HEK293 (cell line): ENCODE data around the gene TNC.

Experiments used
- CTCF ChIA-PET: fragments of 350-600 bp; formaldehyde crosslinking; extraction: SDS; loops from one replicate; lab custom pipeline; 2021; ENCODE audit warnings: antibody characterized with exemption; lab: Yijun Ruan, JAX
- POLR2A ChIA-PET: fragments of 300-600 bp; formaldehyde crosslinking; extraction: SDS; loops from one replicate; lab custom pipeline; 2020; ENCODE audit warnings: antibody characterized with exemption, inconsistent platforms; lab: Yijun Ruan, JAX
- H3K27ac ChIP-seq: fragments of 200-500 bp; sonication (Bioruptor generic); 2 replicates; pipeline ENCODE4 v1.5.1; 2014; ENCODE audit warnings: low read depth, low read length, control low read depth, inconsistent platforms; ENCODE audit errors: extremely low read depth
- H3K36me3 ChIP-seq, 2 experiments: fragments of 200-500 bp in 1 of 2; sonication (Bioruptor generic) in 1 of 2; 1 replicate in 1 of 2; 2 replicates in 1 of 2; pipeline ENCODE4 v1.5.1; 2014 to 2017; ENCODE audit warnings: inconsistent platforms in 2 of 2, low read length in 2 of 2; ENCODE audit not compliant: control insufficient read depth in 2 of 2, insufficient read depth in 1 of 2
- H3K4me1 ChIP-seq: fragments of 200-500 bp; sonication (Bioruptor generic); 2 replicates; pipeline ENCODE4 v1.5.1; 2014; ENCODE audit warnings: mild to moderate bottlenecking, low read length, inconsistent platforms; ENCODE audit not compliant: control insufficient read depth, insufficient read depth
- H3K4me3 ChIP-seq: 2 replicates; pipeline ENCODE4 v1.5.1; 2011; ENCODE audit warnings: low read depth, mild to moderate bottlenecking, control low read depth, low read length, moderate library complexity
- H3K9me3 ChIP-seq: fragments of 200-500 bp; sonication (Bioruptor generic); 2 replicates; pipeline ENCODE4 v1.5.1; 2014; ENCODE audit warnings: low read depth, low read length, inconsistent platforms; ENCODE audit not compliant: control insufficient read depth, insufficient read depth
- CTCF ChIP-seq: fragments of 450-650 bp; formaldehyde crosslinking; IDR thresholded peaks from 2 replicates; pipeline ENCODE4 v1.5.1; 2016; ENCODE audit warnings: missing biosample characterization, missing genetic modification characterization
- GLIS1 ChIP-seq: fragments of 450-650 bp; formaldehyde crosslinking; IDR thresholded peaks from 2 replicates; pipeline ENCODE4 v1.5.1; 2016; ENCODE audit warnings: missing biosample characterization, missing genetic modification characterization
- HOXD13 ChIP-seq: sonication (generic); formaldehyde crosslinking; IDR thresholded peaks from 2 replicates; pipeline ENCODE4 v1.8.0; 2022; ENCODE audit warnings: missing genetic modification reagents, borderline replicate concordance
- KLF1 ChIP-seq: fragments of 450-650 bp; formaldehyde crosslinking; IDR thresholded peaks from 2 replicates; pipeline ENCODE4 v1.5.1; 2016; ENCODE audit warnings: missing biosample characterization, missing genetic modification characterization
- KLF7 ChIP-seq: fragments of 450-650 bp; formaldehyde crosslinking; IDR thresholded peaks from 2 replicates; pipeline ENCODE4 v1.5.1; 2016; ENCODE audit warnings: missing biosample characterization, missing genetic modification characterization, borderline replicate concordance
- ZBTB8A ChIP-seq: fragments of 450-650 bp; formaldehyde crosslinking; IDR thresholded peaks from 2 replicates; pipeline ENCODE4 v1.5.1; 2016; ENCODE audit warnings: missing biosample characterization, missing genetic modification characterization
- ZFP69B ChIP-seq: fragments of 450-650 bp; formaldehyde crosslinking; IDR thresholded peaks from 2 replicates; pipeline ENCODE4 v1.5.1; 2016; ENCODE audit warnings: missing biosample characterization, missing genetic modification characterization
- ZNF10 ChIP-seq: fragments of 450-650 bp; formaldehyde crosslinking; IDR thresholded peaks from 2 replicates; pipeline ENCODE4 v1.5.1; 2017; ENCODE audit warnings: missing biosample characterization, missing genetic modification characterization
- ZNF223 ChIP-seq: fragments of 450-650 bp; formaldehyde crosslinking; IDR thresholded peaks from 2 replicates; pipeline ENCODE4 v1.5.1; 2016; ENCODE audit warnings: missing biosample characterization, missing genetic modification characterization
- ZNF302 ChIP-seq: fragments of 450-650 bp; formaldehyde crosslinking; IDR thresholded peaks from 2 replicates; pipeline ENCODE4 v1.5.1; 2016; ENCODE audit warnings: missing biosample characterization, missing genetic modification characterization, low read depth
- ZNF521 ChIP-seq: fragments of 450-650 bp; formaldehyde crosslinking; IDR thresholded peaks from 2 replicates; pipeline ENCODE4 v1.5.1; 2017; ENCODE audit warnings: missing biosample characterization, mild to moderate bottlenecking, missing genetic modification characterization
- ZNF548 ChIP-seq: fragments of 450-650 bp; formaldehyde crosslinking; IDR thresholded peaks from 2 replicates; pipeline ENCODE4 v1.5.1; 2016; ENCODE audit warnings: missing biosample characterization, missing genetic modification characterization
- ZNF555 ChIP-seq: fragments of 450-650 bp; formaldehyde crosslinking; conservative IDR thresholded peaks from 2 replicates; pipeline ENCODE4 v1.5.1; 2017; ENCODE audit warnings: missing biosample characterization, mild to moderate bottlenecking, missing genetic modification characterization, inconsistent platforms
- ZNF561 ChIP-seq: fragments of 450-650 bp; IDR thresholded peaks from 2 replicates; pipeline ENCODE4 v1.5.1; 2018; ENCODE audit warnings: missing biosample characterization, missing genetic modification characterization, borderline replicate concordance
- ZNF580 ChIP-seq: fragments of 450-650 bp; formaldehyde crosslinking; IDR thresholded peaks from 2 replicates; pipeline ENCODE4 v1.5.1; 2016; ENCODE audit warnings: missing biosample characterization, missing genetic modification characterization
- ZNF654 ChIP-seq: fragments of 450-650 bp; formaldehyde crosslinking; IDR thresholded peaks from 2 replicates; pipeline ENCODE4 v1.5.1; 2016; ENCODE audit warnings: low read depth, missing biosample characterization, missing genetic modification characterization
- ZNF658 ChIP-seq: fragments of 450-650 bp; formaldehyde crosslinking; IDR thresholded peaks from 2 replicates; pipeline ENCODE4; 2016; ENCODE audit warnings: missing biosample characterization, missing genetic modification characterization
- ZNF660 ChIP-seq: fragments of 450-650 bp; IDR thresholded peaks from 2 replicates; pipeline ENCODE4 v1.5.1; 2018; ENCODE audit warnings: missing biosample characterization, mild to moderate bottlenecking, missing genetic modification characterization
- TF ChIP-seq, protein P1 (sequence below): fragments of 450-650 bp; formaldehyde crosslinking; IDR thresholded peaks from 2 replicates; pipeline ENCODE4 v1.5.1; 2016; ENCODE audit warnings: missing biosample characterization, missing genetic modification characterization, borderline replicate concordance
- TF ChIP-seq, protein P2 (sequence below): fragments of 450-650 bp; IDR thresholded peaks from 2 replicates; pipeline ENCODE4 v1.5.1; 2018; ENCODE audit warnings: missing biosample characterization, missing genetic modification characterization
- TF ChIP-seq, protein P3 (sequence below): fragments of 450-650 bp; formaldehyde crosslinking; IDR thresholded peaks from 2 replicates; pipeline ENCODE4 v1.5.1; 2016; ENCODE audit warnings: missing biosample characterization, missing genetic modification characterization

TNC gene

GRCh38 chr9:115016344-115016743 is 101.6 kb downstream of the TNC start:
- TF ChIP-seq ZNF658 (tag by site-specific recombination) (no peak), ZNF580 (tag by site-specific recombination) (no peak), ZNF555 (tag by site-specific recombination) (no peak), ZNF521 (no peak), ZFP69B (tag by site-specific recombination) (no peak), ZNF302 (tag by site-specific recombination) (no peak)
- TF ChIP-seq, all 188 proteins: peak for 0
- CTCF ChIA-PET, result interaction anchor here (0.5 to 3.0 kb wide), 12 partner anchors 9 to 610 kb away, joined by 3 to 24 read pairs (median 7); partner anchors contain the start of gene TNC
- POLR2A ChIA-PET, result interaction anchor here (0.6 kb wide), 1 partner anchor 30 kb away, joined by 3 read pairs; no protein-coding TSS in a partner anchor

DNA sequence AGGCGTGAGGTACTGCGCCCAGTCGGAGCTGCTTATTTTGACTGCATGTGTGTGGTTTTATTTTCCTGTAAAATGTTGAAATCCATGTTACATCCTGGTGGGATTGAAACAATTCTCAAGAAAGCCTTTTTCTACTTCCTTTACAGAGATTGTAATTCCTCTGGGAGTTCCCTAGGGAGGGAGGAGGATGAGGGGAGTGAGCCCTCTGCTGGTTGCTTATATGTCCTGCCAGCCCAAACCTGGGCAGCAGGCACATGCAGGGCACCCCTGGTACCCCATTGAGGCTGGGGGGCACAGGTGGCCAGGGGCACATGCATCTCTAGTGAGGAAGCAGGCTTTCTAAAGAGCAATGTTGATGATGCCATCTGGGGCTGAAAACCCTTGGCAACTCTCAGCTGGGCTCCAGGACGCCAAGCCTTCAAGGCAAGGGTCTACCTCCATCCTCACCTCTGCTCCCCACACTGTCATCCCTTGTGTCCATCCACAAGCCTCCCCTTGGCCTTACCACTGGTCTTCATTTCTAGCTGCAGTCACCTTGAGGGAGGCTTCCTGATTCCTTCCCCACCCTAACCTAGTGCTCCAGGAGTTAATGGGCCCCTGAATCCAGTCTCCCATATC is 102.8 kb downstream of the TNC start:
- no peak for TF ChIP-seq ZNF660
- TF ChIP-seq ZNF654 (tag by site-specific recombination), result peak; percentile 30
- TF ChIP-seq HOXD13, result no peak
- no peak for TF ChIP-seq KLF1 (tag by site-specific recombination)
- TF ChIP-seq CTCF (tag by site-specific recombination), result 0 out of 2 replicates have a peak, but pooled peaks have one; percentile 22
- H3K4me3 ChIP-seq, result no peak overlapping the region
- ChIA-PET POLR2A (no interaction called here), CTCF (interaction anchor here (0.5 to 5.8 kb wide), 71 partner anchors 9 to 669 kb away, joined by 3 to 138 read pairs (median 4); partner anchors contain the start of genes TEX48 and TNC)
- no peaks in the 10 kb centered on the region for H3K9me3 ChIP-seq
- no peak overlapping the region for H3K27ac ChIP-seq
- H3K36me3 ChIP-seq, result no peaks in the 10 kb centered on the region
- H3K4me1 ChIP-seq, result peaks cover 3% of the 10 kb centered on the region; the same call in 1 of the 2 replicates

More at GRCh38 chr9:115016344-115016743, 101.6 kb downstream of the TNC start:
- H3K9me3 ChIP-seq, result no peaks in the 10 kb centered on the region
- H3K27ac ChIP-seq, result no peak overlapping the region
- no peaks in the 10 kb centered on the region for H3K4me1 ChIP-seq
- H3K36me3 ChIP-seq, result no peaks in the 10 kb centered on the region
- H3K4me3 ChIP-seq, result no peak overlapping the region

- POLR2A ChIA-PET, result interaction anchor here (0.7 kb wide), 1 partner anchor 79 kb away, joined by 3 read pairs; no protein-coding TSS in a partner anchor
- Histone ChIP-seq H3K9me3 (no peaks in the 10 kb centered on the region), H3K27ac (no peak overlapping the region), H3K36me3 (no peaks in the 10 kb centered on the region)
- TF ChIP-seq ZNF223 (tag by site-specific recombination), result no peak
- no peak for TF ChIP-seq KLF7
- TF ChIP-seq ZBTB8A (tag by site-specific recombination), result no peak
- TF ChIP-seq, protein P1, sequence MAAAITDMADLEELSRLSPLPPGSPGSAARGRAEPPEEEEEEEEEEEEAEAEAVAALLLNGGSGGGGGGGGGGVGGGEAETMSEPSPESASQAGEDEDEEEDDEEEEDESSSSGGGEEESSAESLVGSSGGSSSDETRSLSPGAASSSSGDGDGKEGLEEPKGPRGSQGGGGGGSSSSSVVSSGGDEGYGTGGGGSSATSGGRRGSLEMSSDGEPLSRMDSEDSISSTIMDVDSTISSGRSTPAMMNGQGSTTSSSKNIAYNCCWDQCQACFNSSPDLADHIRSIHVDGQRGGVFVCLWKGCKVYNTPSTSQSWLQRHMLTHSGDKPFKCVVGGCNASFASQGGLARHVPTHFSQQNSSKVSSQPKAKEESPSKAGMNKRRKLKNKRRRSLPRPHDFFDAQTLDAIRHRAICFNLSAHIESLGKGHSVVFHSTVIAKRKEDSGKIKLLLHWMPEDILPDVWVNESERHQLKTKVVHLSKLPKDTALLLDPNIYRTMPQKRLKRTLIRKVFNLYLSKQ (tag by site-specific recombination), result no peak
- no peak for TF ChIP-seq ZNF548 (tag by site-specific recombination)
- no peak for TF ChIP-seq ZNF10 (tag by site-specific recombination)
- TF ChIP-seq, protein P2, sequence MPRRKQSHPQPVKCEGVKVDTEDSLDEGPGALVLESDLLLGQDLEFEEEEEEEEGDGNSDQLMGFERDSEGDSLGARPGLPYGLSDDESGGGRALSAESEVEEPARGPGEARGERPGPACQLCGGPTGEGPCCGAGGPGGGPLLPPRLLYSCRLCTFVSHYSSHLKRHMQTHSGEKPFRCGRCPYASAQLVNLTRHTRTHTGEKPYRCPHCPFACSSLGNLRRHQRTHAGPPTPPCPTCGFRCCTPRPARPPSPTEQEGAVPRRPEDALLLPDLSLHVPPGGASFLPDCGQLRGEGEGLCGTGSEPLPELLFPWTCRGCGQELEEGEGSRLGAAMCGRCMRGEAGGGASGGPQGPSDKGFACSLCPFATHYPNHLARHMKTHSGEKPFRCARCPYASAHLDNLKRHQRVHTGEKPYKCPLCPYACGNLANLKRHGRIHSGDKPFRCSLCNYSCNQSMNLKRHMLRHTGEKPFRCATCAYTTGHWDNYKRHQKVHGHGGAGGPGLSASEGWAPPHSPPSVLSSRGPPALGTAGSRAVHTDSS (tag by site-specific recombination), result no peak
- TF ChIP-seq ZNF561 (tag by site-specific recombination), result no peak
- no peak for TF ChIP-seq GLIS1 (tag by site-specific recombination)
- TF ChIP-seq, protein P3, sequence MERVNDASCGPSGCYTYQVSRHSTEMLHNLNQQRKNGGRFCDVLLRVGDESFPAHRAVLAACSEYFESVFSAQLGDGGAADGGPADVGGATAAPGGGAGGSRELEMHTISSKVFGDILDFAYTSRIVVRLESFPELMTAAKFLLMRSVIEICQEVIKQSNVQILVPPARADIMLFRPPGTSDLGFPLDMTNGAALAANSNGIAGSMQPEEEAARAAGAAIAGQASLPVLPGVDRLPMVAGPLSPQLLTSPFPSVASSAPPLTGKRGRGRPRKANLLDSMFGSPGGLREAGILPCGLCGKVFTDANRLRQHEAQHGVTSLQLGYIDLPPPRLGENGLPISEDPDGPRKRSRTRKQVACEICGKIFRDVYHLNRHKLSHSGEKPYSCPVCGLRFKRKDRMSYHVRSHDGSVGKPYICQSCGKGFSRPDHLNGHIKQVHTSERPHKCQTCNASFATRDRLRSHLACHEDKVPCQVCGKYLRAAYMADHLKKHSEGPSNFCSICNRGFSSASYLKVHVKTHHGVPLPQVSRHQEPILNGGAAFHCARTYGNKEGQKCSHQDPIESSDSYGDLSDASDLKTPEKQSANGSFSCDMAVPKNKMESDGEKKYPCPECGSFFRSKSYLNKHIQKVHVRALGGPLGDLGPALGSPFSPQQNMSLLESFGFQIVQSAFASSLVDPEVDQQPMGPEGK, result no peak
- TF ChIP-seq, all 188 proteins: peak for 0
- Histone ChIP-seq H3K4me3 (no peak overlapping the region), H3K4me1 (peaks cover 3% of the 10 kb centered on the region; the same call in 1 of the 2 replicates)
- CTCF ChIA-PET, result interaction anchor here (0.6 to 5.8 kb wide), 62 partner anchors 8 to 668 kb away, joined by 3 to 138 read pairs (median 4); partner anchors contain the start of genes TEX48 and TNC
Measured at GRCh38 chr9:115014438-115014837, 103.5 kb downstream of the TNC start.
